HL-60 (cell line): ENCODE data around the gene HSPA2.

Experiments
- GABPA ChIP-seq: IDR thresholded peaks from 2 replicates; pipeline ENCODE4 v1.6.1; 2012; ENCODE audit warnings: low read depth
- POLR2AphosphoS5 ChIP-seq: IDR thresholded peaks from 2 replicates; pipeline ENCODE4 v1.6.1; 2012; ENCODE audit warnings: low read depth
- SPI1 ChIP-seq: IDR thresholded peaks from 2 replicates; pipeline ENCODE4 v1.6.1; 2012; ENCODE audit warnings: low read depth, mild to moderate bottlenecking, borderline replicate concordance
- TF ChIP-seq, protein P1 (sequence below): IDR thresholded peaks from one replicate; pipeline ENCODE4 v1.5.1; 2011; ENCODE audit warnings: low read length, control low read depth, inconsistent platforms; ENCODE audit not compliant: insufficient read depth
- TF ChIP-seq, protein P2 (sequence below): IDR thresholded peaks from 2 replicates; pipeline ENCODE4 v1.6.1; 2012; ENCODE audit warnings: low read depth; ENCODE audit not compliant: insufficient replicate concordance

DNA sequence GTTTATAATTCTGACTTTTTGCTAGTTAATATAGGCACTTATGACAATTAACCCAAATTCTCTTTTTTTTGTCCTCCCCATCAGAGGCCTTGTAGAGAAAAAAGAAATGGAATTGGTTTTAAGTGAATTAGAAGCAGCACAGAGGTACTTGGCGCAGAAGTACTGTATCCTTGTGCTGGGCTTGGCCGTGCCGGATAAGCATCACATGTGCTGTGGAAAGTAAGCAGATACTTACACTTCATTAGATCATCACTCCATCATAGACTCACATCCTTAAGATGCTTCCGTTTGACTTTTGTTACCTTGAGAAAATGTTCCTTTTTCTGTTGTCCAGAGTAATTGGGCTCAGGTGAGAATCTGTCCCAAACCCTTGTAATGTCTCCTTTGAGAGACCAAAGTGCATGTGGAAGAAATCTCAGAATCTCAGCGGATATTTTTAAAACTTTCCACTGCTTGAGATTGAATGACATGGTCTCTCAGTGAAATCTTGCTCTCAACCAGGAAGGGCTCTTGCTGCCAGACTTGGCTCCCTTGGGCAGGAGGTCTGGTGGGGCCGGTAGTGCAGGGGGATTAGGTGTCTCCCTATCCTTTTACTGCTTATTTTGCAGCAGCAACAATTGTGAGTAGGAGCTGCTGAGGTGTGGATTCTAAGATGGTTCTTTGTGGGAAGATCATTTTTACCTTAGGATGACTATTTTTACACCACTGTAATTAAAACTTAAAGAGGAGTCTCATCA lies 34.0 kb downstream of the HSPA2 start:
- TF ChIP-seq, protein P1, sequence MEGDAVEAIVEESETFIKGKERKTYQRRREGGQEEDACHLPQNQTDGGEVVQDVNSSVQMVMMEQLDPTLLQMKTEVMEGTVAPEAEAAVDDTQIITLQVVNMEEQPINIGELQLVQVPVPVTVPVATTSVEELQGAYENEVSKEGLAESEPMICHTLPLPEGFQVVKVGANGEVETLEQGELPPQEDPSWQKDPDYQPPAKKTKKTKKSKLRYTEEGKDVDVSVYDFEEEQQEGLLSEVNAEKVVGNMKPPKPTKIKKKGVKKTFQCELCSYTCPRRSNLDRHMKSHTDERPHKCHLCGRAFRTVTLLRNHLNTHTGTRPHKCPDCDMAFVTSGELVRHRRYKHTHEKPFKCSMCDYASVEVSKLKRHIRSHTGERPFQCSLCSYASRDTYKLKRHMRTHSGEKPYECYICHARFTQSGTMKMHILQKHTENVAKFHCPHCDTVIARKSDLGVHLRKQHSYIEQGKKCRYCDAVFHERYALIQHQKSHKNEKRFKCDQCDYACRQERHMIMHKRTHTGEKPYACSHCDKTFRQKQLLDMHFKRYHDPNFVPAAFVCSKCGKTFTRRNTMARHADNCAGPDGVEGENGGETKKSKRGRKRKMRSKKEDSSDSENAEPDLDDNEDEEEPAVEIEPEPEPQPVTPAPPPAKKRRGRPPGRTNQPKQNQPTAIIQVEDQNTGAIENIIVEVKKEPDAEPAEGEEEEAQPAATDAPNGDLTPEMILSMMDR, result no peak
- TF ChIP-seq, protein P2, sequence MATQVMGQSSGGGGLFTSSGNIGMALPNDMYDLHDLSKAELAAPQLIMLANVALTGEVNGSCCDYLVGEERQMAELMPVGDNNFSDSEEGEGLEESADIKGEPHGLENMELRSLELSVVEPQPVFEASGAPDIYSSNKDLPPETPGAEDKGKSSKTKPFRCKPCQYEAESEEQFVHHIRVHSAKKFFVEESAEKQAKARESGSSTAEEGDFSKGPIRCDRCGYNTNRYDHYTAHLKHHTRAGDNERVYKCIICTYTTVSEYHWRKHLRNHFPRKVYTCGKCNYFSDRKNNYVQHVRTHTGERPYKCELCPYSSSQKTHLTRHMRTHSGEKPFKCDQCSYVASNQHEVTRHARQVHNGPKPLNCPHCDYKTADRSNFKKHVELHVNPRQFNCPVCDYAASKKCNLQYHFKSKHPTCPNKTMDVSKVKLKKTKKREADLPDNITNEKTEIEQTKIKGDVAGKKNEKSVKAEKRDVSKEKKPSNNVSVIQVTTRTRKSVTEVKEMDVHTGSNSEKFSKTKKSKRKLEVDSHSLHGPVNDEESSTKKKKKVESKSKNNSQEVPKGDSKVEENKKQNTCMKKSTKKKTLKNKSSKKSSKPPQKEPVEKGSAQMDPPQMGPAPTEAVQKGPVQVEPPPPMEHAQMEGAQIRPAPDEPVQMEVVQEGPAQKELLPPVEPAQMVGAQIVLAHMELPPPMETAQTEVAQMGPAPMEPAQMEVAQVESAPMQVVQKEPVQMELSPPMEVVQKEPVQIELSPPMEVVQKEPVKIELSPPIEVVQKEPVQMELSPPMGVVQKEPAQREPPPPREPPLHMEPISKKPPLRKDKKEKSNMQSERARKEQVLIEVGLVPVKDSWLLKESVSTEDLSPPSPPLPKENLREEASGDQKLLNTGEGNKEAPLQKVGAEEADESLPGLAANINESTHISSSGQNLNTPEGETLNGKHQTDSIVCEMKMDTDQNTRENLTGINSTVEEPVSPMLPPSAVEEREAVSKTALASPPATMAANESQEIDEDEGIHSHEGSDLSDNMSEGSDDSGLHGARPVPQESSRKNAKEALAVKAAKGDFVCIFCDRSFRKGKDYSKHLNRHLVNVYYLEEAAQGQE, result no peak
- TF ChIP-seq GABPA, result no peak
- TF ChIP-seq POLR2AphosphoS5, result no peak
- no peak for TF ChIP-seq SPI1
